ENCODE measurements around the gene GRM8.

The GRM8 gene

DNA sequence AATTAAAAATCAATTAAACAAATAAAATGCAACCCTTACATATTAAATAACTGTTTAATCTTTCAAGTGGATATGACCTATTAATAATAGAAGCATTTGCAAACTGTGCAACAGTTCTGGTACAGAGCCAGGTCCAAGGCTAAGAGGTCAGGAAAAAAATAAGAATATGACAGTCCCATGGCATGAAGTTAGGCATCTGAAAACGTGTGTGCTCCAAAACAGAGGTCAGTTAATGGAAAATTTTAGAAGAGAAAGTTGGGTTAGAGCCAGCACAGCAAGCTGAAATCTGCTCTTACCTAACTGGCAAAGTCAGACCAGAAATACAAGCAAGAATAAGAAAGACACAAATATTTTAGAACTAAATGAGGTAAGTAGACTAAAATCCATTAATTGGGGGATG lies 757.7 kb downstream of the GRM8 start:
- no peak for DNase-seq

DNA sequence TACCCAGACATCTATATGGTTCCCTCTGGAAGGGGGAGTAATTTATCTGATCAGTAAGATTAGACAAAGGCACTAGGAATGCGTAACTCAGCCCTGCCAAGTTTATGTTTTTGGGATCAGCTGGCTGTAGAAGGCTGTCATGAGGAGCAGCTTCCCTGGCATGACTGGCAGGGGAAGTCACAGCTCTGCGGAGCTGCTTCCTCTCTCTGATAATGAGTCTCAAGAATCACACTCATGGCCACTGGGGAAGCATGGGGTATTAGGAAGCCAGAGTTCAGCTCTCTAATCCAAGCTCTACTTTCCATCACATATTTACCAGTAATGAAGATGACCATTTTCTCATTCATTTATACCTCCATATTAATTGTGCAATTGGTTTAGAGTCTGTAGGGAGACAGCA lies 758.9 kb downstream of the GRM8 start:
- DNase-seq: no peak

DNA sequence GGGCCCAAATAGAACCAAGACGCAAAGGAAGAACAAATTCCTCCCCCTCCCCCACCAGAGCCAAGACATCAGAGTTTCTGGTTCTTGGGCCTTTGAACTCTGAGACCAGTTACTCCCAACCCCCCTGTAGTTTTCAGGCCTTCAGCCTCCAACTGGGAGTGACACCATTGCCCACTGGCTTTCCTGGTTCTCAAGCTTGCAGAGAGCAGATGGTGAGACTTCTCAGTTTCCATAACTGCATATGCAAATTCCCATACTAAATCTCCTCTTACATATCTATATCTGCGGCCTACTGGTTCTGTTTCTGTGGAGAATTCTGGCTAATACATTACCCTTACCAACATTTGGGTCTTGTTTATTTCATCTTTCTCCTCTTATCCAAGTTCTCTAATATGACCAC lies 762.9 kb downstream of the GRM8 start:
- DNase-seq: no peak

DNA sequence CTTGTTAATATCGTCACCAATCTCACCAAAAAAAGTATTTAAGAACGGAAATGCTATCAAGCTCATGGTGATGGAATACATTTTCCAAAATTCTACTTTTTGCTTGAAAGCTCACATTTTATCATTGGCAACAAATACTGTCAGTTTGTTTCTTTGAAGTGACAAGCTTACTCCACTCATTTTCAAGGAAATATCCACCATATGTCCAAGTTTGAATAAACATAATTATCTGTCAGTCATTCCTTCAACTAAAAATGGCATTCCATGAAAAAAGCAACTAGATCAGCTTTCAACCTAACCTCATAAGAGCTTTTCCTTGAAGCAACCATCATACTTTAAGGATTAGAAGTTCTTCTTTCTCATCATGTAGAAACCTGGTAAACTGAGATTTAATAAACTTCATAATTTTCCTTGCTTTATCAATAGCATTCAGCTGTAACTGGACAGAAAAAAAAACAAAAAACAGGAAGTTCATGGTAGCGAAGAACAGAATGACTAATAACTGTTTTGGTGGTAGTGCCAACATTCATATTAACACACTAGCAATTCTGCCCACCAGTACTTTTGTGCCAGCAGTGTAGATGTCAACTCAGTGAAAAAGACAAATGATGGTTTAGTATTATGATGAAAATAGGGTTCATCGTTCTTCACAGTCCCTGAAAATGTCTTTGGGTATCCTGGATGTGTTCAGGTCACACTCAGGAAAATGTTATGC lies 764.9 kb downstream of the GRM8 start:
- no peak for DNase-seq

DNA sequence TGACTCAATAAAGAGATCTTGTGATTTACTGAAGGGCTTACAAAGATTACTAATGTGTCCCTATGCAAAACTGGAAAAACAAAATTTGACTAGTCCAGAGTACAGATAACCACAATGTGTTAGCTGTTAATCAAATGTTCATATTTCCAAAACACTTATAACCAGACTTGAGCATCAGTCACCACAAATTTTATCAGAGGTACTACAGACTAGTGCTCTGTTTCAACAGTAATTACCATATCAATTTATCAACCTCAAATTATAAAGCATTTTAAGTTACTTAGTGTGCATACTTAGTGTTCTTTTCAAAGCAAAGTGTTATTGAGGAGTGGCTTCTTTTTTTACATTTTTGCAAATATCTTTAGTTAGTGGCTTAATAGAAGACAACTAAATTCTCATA lies 765.9 kb downstream of the GRM8 start:
- DNase-seq: no peak

DNA sequence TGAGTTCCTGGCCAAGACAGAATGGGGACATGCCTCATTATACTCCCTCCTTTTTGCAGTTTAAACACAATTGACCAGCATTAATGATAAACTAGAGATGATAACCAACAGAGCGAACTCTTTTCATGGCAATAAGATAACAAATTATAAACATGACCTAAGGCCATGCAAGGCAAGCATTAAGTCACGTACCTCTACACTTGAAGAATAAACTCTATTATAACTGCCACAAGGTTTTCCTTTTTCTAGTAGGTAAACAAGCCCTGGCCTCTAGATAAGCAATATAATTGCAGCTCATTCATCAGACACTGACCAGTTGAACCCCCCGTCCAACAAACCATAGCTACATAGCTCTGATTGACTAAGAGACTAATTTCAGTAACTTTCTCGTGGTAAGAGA lies 767.0 kb downstream of the GRM8 start:
- DNase-seq: no peak

DNA sequence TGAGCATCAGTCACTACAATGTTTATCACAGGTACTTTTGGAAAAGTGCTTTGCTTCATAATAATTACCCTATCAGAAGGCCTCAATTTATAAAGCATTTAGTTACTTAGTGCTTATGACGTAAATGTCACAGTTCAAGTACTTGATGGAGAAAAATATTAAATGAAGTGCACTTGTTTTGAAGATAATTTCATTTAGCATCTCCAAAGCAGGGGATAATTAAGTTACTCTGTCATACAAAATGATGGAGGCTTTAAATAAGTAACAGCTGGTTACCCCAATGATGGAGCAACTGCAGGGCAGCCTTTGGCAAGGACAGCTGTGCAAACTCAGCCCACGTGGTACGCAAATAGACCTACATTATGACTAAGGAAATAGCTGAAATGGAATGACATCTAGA lies 768.8 kb downstream of the GRM8 start:
- DNase-seq: no peak

DNA sequence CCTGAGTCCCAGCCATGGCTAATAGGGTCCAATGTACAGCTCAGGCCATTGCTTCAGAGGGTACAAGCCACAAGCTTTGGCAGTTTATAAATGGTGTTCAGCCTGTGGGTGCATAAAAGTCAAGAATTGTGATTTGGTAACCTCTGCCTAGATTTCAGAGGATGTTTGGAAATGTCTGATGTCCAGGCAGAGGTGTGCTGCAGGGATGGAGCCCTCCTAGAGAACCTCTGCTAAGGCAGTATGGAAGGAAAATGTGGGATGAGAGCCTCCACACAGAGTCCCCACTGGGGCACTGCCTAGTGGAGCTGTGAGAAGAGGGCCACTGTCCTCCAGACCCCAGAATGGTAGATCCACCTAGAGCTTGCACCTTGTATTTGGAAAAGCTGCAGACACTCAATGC lies 779.9 kb downstream of the GRM8 start:
- DNase-seq: no peak

DNA sequence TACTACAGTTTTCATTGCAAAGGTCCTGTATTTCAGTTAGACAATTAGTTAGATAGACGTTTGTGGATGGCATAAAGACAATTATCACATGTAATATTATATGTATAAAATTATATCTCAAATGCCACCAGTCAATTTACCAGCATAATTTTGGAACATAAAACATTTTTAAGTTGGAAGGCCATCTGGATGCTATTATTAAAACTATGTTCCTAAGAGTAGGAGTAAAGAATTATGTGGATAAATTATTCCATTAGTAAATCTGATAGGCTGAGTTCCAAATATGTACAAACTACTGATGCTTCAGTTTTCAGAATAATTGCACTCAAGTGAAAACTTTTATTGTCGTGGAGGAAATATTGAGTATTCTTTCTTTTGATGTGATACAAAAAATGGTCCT lies 790.3 kb downstream of the GRM8 start:
- no peak for DNase-seq

DNA sequence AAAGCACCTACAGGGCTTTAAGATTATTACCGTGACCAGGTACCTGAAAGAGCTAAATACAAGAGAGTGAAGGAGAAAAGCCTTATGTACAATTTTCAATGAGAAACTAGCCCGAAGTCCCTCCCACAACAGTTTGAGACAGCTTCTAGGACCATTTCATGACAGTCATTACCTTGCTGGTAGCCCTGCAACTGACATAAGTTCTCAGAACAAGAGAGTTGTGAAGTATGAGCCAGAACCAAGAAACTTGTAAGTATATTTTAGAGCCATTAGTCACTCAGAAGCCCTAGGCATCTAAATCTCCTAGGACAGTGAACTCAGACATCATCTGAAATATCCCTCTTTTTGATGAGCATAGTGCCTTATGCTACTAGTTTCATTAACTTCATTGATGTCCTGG lies 792.1 kb downstream of the GRM8 start:
- DNase-seq: no peak

DNA sequence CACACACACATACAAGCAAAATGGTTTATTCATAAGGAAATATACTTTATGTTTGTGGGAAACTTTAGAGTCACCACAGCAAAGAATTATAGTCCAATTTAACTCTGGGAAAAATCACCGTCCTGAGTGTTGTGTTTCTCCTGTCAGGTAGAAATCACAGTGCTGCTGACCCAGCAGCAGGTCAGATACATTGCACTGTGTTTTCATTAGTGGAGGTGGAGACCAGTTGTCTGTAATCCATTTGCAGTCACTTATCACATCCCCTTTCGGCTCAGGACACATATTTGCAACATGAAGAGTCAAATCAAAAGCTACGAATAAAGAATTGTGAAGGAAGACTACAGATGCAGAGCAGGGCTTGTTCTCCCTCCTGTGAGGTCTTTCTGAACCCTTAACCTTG lies 799.6 kb downstream of the GRM8 start:
- no peak for DNase-seq

DNA sequence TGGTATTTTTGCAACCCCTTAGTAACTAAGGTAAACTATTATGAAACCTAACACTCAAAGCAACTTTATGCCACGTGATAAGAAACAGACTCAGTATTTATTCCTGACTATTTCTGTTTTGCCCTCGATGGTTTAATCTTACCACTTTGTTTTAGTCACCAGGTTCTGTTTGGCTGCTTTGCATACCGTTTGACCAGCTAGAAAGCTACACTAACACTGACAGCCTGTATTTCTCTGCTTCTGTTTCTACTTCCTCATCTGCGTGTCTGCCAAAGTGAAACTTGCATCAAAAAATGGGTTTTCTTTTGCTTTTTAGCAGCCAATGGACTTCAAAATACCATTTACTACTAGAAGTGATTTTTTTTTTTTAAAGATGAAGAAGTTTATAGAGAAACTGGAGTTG lies 802.5 kb downstream of the GRM8 start:
- peak; percentile 43 for DNase-seq

DNA sequence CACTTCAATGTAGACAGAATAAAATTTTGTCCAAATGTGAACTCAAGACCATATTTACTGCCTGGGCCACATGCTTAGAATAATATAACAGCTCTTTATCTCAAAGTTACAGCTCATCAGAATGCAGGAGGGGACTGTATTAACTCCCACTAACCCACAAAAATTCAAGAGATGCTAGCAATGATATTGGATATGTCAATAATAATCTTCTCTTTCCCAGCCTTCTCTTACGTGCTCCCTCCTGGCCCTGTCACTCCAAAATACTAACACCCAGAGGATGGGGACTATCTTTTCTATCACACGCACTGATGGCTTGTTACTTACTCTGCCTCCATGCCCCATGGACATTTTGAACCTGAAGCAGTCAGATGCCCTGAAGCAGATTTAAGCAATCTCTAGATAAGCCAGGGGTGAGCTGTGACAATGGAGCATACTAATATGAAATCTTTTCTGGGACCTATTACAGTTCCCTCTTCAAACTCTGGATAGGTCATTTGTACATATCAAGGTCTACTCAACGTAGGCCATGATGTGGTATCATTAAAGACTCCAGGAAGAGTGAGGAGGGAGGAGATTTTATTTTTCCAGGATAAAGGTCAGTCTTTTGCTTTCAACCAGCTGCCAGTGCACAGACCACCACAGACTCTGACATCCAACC lies 803.0 kb downstream of the GRM8 start:
- no peak for DNase-seq

DNA sequence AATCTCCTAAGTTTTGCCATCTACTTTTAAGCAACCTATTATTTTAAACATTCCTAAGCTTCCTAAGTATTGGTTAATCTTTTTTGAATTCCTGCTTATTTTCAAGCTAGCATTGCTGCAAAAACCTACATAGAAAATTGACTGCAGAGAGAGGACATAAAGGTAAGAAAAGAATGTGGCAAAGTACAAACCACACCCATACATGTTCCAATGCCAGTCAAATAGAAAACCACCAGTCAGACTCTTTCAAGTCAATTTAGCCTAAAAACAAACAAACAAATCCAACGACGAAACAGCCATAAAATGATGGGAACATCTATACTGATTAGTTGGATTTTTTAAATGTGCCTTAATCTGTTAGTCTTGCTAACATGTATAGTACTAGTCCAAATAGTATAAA lies 804.8 kb downstream of the GRM8 start:
- no peak for DNase-seq

DNA sequence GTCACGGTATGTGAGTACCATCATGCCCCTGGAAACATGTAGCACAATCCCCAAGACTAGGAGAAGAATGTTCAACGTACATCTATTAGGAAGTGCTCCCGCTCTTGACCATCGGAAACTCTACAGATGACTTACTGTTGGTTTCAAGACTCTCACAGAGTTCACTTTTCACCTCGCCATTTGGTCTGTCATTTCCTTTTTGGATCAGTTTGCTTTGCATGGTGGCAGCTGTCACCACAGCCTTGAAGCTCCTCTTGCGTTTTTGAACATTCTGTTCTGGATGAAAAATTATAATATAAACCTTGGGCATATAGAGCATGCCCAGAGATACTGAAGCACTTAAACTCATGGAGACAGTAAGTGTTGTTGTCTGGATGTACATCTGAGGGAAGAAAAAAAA lies 806.8 kb downstream of the GRM8 start:
- peak; percentile 5 for DNase-seq

DNA sequence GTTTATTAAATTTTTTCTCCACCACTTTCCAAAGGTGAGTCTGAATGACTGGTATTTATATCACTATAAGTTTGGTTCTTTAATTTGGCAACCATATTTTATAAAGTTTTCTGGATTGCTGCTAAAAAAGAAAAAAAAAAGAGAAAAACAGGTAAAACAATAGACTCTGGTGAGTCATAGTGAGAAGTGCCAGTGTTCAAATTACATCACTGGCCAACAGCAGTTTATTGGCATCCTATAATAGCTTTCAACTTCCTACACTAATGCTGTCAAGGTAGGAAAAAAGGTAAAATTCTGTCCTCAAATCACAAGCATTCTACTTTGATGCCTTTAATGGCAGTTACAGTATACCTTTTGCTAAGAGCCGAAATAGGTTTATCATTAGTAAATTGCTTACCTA lies 808.8 kb downstream of the GRM8 start:
- DNase-seq: no peak

DNA sequence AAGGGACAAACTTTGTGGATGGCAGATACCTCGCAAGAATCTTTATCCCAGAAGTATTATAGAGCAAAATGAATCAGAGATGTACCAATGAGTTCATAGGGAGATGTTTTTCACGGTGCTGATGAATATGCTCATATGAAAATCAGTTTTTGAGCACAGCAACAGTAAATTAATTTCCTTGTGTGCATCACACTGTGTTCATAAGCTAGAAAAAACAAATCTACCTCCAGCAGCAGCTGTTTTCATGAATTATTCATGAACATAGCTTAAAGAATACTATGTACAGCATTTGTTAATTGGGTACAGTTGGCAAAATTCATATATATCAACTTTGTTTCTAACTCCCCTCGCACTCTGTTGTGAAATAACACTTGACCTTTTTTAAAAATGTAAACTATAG lies 809.8 kb downstream of the GRM8 start:
- DNase-seq: no peak

DNA sequence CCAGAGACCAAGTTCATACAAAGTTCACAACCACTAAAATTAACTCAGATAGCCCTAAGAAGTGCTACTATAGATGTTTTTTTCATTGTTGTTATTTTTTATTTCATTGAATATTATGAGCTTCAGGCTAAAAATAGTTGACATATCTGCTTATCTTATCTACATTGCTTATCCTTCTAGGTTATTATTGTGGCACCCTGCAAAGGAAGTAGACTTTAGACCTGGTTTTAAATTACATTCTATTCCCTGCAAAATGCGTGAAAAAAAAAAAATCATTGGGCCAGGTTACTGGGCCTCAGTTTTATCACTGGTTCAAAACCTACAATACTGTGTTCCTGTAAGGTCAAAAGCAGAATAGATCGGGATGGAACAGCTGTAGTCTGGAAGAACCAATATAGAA lies 811.0 kb downstream of the GRM8 start:
- DNase-seq: no peak

DNA sequence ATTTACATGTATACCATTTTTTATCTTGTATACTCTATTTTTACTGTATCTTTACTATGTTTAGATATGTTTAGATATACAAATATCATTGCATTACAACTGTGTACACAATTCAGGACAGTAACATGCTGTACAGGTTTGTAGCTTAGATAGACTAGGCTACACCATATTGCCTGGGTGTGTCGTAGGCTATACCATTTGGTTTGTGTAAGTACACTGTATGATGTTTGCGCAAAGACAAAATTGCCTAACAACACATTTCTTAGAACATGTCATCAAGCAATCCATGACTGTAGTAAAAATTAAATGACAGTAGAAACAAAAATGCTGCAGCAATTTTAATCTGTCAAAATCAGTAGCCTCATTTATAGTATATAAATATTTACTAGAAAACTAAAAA lies 812.2 kb downstream of the GRM8 start:
- DNase-seq: no peak

DNA sequence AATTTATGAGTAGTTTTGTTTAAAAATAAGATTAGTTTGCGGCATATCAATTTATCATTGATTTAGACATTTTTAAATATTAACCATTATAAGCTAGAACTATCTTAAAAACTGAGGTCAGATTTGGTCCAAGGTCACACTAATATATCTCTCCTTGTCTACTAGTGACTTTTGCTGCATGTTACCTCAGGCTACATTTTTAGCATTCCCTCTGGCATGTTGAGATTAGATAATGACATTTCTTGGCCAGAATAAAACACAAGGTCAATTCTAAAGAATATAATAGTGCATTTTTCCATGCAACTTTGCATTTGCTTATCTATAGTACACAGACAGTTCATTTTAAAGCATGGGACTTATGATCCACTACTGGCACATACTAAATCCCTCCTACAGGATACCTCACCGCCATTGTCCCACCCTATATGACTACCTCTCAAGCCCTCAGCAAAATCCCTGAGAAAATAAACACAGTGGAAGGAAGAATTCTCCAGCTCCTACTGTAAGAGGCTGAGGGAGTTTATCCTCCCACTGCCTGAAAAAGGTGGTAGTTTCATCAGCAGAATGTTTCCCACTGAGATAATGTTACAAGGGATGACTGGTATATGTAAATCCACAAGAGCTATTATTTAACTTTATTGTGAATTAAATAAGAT lies 816.4 kb downstream of the GRM8 start:
- DNase-seq: no peak

DNA sequence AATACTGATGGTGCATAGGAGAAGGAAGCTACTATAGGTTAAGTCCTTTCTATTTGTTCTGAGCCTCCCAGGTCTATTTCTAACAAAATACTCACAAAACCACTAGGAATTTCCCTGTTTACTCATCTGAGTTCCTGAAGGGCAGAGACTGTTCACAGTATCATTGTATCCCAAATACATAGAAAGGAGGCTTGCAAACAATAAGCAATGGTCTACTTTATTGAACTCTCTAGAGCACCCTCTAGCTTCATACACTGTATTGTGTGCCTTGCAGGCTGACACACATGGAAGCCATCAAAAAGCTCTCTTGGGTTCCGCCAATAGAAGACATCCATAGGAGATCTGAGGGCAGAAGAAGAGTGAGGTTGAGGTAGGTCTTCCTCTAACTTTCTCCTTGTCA lies 826.1 kb downstream of the GRM8 start:
- DNase-seq: no peak

DNA sequence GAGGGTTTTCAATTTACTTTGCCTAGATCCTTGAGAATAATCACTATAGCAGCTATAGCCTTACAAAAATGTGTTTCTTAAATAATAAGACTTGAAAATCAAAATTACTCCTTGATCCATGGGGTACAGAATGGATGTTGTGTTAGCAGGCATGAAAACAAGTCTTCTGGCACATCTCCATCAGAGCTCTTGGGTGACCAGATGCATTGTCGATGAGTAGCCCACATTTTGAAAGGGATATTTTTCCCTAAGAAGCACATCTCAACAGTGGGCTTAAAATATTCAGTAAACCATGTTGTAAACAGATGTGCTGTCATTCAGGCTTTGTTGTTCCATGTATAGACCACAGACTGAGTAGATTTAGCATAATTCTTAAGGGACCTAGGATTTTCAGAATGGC lies 827.8 kb downstream of the GRM8 start:
- DNase-seq: no peak

DNA sequence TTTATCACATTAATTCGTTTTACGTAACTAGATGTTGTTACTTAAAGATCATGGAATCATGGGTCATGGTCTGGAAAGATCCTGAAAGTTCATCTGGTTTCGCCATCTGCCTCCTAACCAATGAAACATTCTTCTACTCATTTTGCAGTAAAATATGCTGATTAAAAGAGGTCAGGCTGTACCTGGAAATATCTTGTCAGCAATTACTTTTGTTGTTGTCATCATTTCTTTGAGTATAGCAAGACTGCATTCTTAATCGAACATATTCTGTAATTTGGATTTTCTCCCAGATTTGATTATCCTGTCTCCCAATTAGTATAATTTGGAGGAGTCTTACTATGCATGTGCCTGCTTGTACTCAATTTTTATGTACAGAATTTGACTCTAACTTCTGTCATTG lies 833.7 kb downstream of the GRM8 start:
- DNase-seq: no peak

DNA sequence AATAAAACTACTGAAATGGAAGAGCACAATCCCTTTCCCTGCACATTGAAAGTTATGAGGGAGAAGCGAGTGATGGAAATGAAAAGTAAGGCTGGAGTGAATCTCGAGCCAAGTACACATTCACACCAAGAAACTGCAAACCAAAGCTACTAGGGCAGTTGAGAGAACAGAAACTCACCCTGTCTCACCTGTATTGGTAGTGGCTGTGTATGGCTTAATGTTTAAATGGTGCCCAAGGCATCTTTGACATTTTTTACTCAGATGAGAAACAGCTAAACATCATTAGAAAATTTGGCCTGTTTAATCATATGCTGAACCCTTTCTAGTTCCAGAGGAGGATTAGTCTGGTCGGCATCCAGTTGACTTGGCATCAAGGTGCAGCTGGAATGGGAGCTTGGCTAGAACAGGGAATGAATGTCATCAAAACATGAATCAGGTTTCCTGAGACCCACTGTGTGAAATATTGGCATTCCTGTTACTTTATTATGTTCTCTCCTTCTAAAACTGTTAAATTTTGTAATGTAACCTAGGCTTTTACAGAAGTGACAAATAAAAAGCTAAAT lies 840.8 kb downstream of the GRM8 start:
- no peak for DNase-seq

Data from MV-4-11 (cell line).